Measurements from ENCODE around the gene POLRMT. TPM values are rescaled to one million over a fixed set of nuclear protein-coding genes. Genes with fewer than 3 reads are reported as not detected.

POLRMT gene
- total RNA-seq, 2 donors from 2014 or later = 34.7 to 106 TPM

DNA sequence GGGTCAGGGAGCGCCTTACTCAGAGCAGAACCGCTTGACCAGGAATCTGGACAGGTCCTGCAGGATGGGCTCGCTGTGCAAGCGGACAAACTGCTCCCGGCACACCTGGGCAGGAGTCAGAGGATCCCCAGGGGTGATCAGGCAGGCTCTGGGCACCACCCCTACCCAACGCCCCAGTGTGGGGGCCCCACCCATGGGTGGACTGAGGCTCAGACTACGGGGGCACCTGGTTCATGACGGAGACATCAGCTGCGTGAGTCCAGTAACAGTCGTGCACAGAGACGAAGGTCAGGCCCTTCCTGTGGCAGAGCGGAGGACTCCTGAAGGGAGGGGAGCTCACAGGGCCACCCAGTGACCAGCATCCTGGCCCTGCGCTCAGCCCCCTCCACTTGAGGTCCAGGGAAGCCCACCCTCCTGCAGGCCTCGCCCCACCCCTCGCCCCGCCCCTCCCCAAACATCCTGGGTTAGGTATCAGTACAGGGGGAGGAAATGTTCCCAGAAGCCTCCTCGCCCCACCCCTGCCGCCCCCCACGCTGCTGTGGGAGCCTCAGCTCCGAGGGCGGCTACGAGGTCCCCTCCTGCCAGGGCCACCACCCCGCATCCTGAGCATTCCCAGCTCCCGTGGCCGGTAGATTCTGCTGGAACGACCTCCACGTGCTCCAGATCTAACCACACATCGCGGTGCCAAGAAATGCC is 15.6 kb downstream of the POLRMT start:
- intact Hi-C loops (cut with DNase I) = no loop called here
- H3K27ac ChIP-seq = no peak overlapping the region
- no peak for DNase-seq (ENCODE audit: low spot score)
- 83% methylated on average over 28 of the region's 29 CpGs for WGBS
- no peak overlapping the region for H3K4me3 ChIP-seq
- H3K4me1 ChIP-seq (replicated peaks) = no peaks in the 10 kb centered on the region
- no peak for TF ChIP-seq POLR2A (IDR thresholded peaks at IDR 0.05)
- TF ChIP-seq POLR2AphosphoS5 (IDR thresholded peaks at IDR 0.05) = no peak
- no peak for TF ChIP-seq CTCF (IDR thresholded peaks at IDR 0.05)
- H3K36me3 ChIP-seq = peaks cover 0 to 22% of the 10 kb centered on the region in 2 donors
- no peaks in the 10 kb centered on the region for H3K9me3 ChIP-seq
- no peaks in the 10 kb centered on the region for H3K27me3 ChIP-seq (replicated peaks; ENCODE audit: insufficient read depth)

DNA sequence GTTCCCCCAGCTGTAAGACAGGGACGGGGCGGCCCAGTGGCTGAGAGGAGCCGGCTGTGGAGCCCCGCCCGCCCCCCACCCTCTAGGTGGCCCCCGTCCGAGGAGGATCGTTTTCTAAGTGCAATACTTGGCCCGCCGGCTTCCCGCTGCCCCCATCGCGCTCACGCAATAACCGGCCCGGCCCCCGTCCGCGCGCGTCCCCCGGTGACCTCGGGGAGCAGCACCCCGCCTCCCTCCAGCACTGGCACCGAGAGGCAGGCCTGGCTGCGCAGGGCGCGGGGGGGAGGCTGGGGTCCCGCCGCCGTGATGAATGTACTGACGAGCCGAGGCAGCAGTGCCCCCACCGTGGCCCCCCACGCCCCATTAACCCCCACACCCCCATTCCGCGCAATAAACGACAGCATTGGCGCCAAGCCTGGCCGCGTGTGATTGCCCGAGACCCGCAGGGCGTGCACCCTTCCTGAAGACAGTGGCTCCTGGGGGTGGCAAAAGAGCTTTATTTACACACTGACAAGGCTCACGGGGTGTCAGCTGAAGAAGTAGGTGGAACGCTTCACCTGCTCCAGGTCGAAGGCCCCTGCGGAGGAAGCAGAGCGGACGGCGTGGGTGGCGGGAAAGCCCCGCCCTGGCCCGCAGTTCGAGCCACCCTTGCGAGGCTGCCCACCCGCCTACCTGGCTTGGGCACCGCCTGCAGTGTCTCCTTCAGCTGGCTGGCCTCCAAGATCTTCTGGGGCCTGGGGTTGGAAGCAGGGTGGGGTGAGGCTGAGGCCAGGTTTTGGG is 16.4 kb downstream of the POLRMT start:
- Histone ChIP-seq H3K27me3 (replicated peaks; ENCODE audit: insufficient read depth) (no peaks in the 10 kb centered on the region), H3K4me1 (replicated peaks) (no peaks in the 10 kb centered on the region), H3K9me3 (no peaks in the 10 kb centered on the region), H3K4me3 (no peak overlapping the region), H3K36me3 (peaks cover 0 to 22% of the 10 kb centered on the region in 2 donors), H3K27ac (no peak overlapping the region)
- TF ChIP-seq POLR2AphosphoS5 (IDR thresholded peaks at IDR 0.05) (no peak), CTCF (IDR thresholded peaks at IDR 0.05) (no peak), POLR2A (IDR thresholded peaks at IDR 0.05) (no peak)
- no peak for DNase-seq (ENCODE audit: low spot score)
- 70% methylated on average over 51 of the region's 58 CpGs for WGBS
- intact Hi-C loops (cut with DNase I) = no loop called here

DNA sequence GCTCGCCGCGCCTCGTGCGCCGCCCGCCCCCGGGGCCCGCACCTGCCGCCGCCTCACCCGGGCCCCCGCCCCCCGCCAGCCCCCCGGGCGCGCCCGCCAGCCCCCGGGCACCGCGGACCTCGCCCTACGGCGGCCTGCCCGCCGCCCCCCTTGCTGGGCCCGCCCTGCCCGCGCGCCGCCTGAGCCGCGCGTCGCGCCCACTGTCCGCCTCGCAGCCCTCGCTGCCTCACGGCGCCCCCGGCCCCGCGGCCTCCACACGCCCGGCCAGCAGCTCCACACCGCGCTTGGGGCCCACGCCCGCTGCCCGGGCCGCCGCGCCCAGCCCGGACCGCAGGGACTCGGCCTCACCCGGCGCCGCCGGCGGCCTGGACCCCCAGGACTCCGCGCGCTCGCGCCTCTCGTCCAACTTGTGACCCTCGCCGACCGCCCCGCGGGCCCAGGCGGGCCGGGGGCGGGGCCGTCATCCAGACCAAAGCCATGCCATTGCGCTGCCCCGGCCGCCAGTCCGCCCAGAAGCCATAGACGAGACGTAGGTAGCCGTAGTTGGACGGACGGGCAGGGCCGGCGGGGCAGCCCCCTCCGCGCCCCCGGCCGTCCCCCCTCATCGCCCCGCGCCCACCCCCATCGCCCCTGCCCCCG is 17.2 kb downstream of the POLRMT start:
- 37% methylated on average over 28 of the region's 97 CpGs for WGBS
- no peak for TF ChIP-seq CTCF (IDR thresholded peaks at IDR 0.05)
- no peak for TF ChIP-seq POLR2AphosphoS5 (IDR thresholded peaks at IDR 0.05)
- TF ChIP-seq POLR2A (IDR thresholded peaks at IDR 0.05) = no peak
- Histone ChIP-seq H3K27ac (no peak overlapping the region), H3K4me1 (replicated peaks) (no peaks in the 10 kb centered on the region), H3K27me3 (replicated peaks; ENCODE audit: insufficient read depth) (no peaks in the 10 kb centered on the region), H3K9me3 (no peaks in the 10 kb centered on the region), H3K4me3 (no peak overlapping the region), H3K36me3 (peaks cover 0 to 21% of the 10 kb centered on the region in 2 donors)
- no peak for DNase-seq (ENCODE audit: low spot score)
- intact Hi-C loops (cut with DNase I) = no loop called here

- Histone ChIP-seq H3K27me3 (replicated peaks; ENCODE audit: insufficient read depth) (no peaks in the 10 kb centered on the region), H3K27ac (no peak overlapping the region), H3K4me3 (no peak overlapping the region), H3K4me1 (replicated peaks) (no peaks in the 10 kb centered on the region), H3K9me3 (no peaks in the 10 kb centered on the region), H3K36me3 (peaks cover 0 to 15% of the 10 kb centered on the region in 2 donors)
- WGBS = 24% methylated on average over 33 of the region's 33 CpGs
- no peak for DNase-seq (ENCODE audit: low spot score)
- intact Hi-C loops (cut with DNase I) = no loop called here
- TF ChIP-seq POLR2A (IDR thresholded peaks at IDR 0.05) (no peak), CTCF (IDR thresholded peaks at IDR 0.05) (no peak), POLR2AphosphoS5 (IDR thresholded peaks at IDR 0.05) (no peak)
These were observed 17.7 kb downstream of the POLRMT start for GRCh38 chr19:615619-616018.

Data from prostate gland (tissue), 2 donors.